DOHH2 (cell line): ENCODE measurements around the gene STIM2.

Experiments
- H3F3A ChIP-seq: fragments of 200-600 bp; sonication (generic), shearing (Covaris generic); 2 replicates; pipeline ENCODE4 v1.6.0; 2016; ENCODE audit warnings: antibody characterized with exemption, mild to moderate bottlenecking; ENCODE audit not compliant: control insufficient read depth, insufficient read depth
- H3K27ac ChIP-seq: fragments of 200-600 bp; sonication (generic); 2 replicates; pipeline ENCODE4 v1.5.1; 2014; ENCODE audit warnings: low read depth, mild to moderate bottlenecking, low read length, moderate library complexity
- H3K27me3 ChIP-seq: fragments of 200-600 bp; sonication (generic); 2 replicates; pipeline ENCODE4 v1.6.1; 2014; ENCODE audit warnings: mild to moderate bottlenecking, low read length, mixed read lengths; ENCODE audit not compliant: control insufficient read depth
- H3K36me3 ChIP-seq: fragments of 200-600 bp; sonication (generic); 2 replicates; pipeline ENCODE4 v1.6.1; 2014; ENCODE audit warnings: mild to moderate bottlenecking, low read length, moderate library complexity, mixed read lengths; ENCODE audit not compliant: control insufficient read depth
- H3K4me1 ChIP-seq: fragments of 200-600 bp; sonication (generic); 2 replicates; pipeline ENCODE4 v1.6.1; 2014; ENCODE audit warnings: mild to moderate bottlenecking, low read length, mixed read lengths; ENCODE audit not compliant: control insufficient read depth
- H3K4me2 ChIP-seq: fragments of 200-600 bp; sonication (generic); 2 replicates; pipeline ENCODE4 v1.6.0; 2014; ENCODE audit warnings: mild to moderate bottlenecking, low read length, moderate library complexity
- H3K4me3 ChIP-seq: fragments of 200-600 bp; sonication (generic); 2 replicates; pipeline ENCODE4 v1.5.1; 2014; ENCODE audit warnings: mild to moderate bottlenecking, low read length, mixed read lengths
- H3K79me2 ChIP-seq: fragments of 200-600 bp; sonication (generic); 2 replicates; pipeline ENCODE4 v1.6.1; 2014; ENCODE audit warnings: mild to moderate bottlenecking, low read length, mixed read lengths; ENCODE audit not compliant: control insufficient read depth
- H3K9me2 ChIP-seq: fragments of 200-600 bp; sonication (generic); replicated peaks from 2 replicates; pipeline ENCODE4 v1.6.1; 2014; ENCODE audit warnings: mild to moderate bottlenecking, low read length, mixed read lengths; ENCODE audit not compliant: control insufficient read depth
- H3K9me3 ChIP-seq: fragments of 200-600 bp; sonication (generic); 2 replicates; pipeline ENCODE4 v1.6.1; 2014; ENCODE audit warnings: antibody characterized with exemption, low read length, mixed read lengths; ENCODE audit not compliant: control insufficient read depth, insufficient read depth
- H4K20me1 ChIP-seq: fragments of 200-600 bp; sonication (generic); 2 replicates; pipeline ENCODE4 v1.6.0; 2014; ENCODE audit warnings: low read depth, mild to moderate bottlenecking, antibody characterized with exemption, low read length, moderate library complexity; ENCODE audit not compliant: control insufficient read depth, insufficient read depth
- EZH2phosphoT487 ChIP-seq: fragments of 200-600 bp; sonication (generic); IDR thresholded peaks from 2 replicates; pipeline ENCODE4 v1.6.1; 2017; ENCODE audit warnings: borderline replicate concordance, mild to moderate bottlenecking, antibody characterized with exemption, low read length, moderate library complexity, mixed read lengths
- TF ChIP-seq, protein P1 (sequence below): fragments of 200-600 bp; sonication (generic); IDR thresholded peaks from one replicate; pipeline ENCODE4 v1.5.1; 2014; ENCODE audit warnings: antibody characterized with exemption, mild to moderate bottlenecking, low read depth, low read length; ENCODE audit not compliant: poor library complexity, severe bottlenecking

Gene STIM2

DNA sequence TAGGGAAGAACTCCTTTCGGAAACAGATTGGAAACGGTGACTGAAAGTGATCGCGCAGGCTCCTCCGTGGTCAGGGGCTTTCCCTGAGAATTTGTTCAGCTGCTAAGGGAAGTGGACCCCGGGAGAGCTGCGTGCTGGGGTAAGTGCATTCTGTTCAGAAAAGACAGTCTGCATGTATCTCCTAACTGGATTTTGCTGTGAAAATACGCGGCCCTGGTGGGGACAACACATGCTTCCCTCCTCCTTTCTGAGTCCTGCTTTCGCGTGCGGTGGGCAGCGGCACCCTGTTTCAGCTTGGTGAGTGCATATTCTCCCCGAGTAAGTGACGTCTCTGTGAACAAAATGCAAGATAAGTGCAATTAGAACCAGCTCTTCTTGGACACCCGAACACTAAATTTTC, 195.6 kb downstream of the STIM2 start:
- Histone ChIP-seq H3K9me3 (no peaks in the 10 kb centered on the region), H3K27ac (no peak overlapping the region), H3K27me3 (no peaks in the 10 kb centered on the region), H3K4me3 (no peak overlapping the region), H3K4me2 (no peak overlapping the region), H3K79me2 (no peaks in the 10 kb centered on the region), H3K36me3 (no peaks in the 10 kb centered on the region), H3K4me1 (no peaks in the 10 kb centered on the region), H4K20me1 (no peaks in the 10 kb centered on the region), H3K9me2 (no peaks in the 10 kb centered on the region), H3F3A (no peaks in the 10 kb centered on the region)
- TF ChIP-seq, protein P1, sequence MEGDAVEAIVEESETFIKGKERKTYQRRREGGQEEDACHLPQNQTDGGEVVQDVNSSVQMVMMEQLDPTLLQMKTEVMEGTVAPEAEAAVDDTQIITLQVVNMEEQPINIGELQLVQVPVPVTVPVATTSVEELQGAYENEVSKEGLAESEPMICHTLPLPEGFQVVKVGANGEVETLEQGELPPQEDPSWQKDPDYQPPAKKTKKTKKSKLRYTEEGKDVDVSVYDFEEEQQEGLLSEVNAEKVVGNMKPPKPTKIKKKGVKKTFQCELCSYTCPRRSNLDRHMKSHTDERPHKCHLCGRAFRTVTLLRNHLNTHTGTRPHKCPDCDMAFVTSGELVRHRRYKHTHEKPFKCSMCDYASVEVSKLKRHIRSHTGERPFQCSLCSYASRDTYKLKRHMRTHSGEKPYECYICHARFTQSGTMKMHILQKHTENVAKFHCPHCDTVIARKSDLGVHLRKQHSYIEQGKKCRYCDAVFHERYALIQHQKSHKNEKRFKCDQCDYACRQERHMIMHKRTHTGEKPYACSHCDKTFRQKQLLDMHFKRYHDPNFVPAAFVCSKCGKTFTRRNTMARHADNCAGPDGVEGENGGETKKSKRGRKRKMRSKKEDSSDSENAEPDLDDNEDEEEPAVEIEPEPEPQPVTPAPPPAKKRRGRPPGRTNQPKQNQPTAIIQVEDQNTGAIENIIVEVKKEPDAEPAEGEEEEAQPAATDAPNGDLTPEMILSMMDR = no peak
- TF ChIP-seq EZH2phosphoT487 = no peak

DNA sequence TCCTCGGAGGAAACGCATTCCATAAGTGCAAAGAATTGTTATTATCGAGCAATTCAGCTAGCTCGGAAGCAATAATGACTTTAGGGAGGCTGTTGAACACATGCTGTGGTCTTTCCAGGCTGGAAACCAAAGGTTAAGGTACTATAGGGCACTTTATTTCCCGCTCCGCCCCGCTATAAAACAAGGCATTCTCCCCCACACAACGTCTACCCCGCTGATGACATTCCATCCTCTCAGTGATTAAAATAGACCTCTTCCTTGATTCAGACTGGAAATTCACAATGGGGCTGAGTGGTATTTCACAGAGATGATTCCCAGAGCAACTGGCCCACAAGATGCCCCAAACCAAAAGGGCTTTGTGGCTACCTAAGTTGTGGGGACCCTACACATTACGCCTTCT, 196.4 kb downstream of the STIM2 start:
- no peaks in the 10 kb centered on the region for H3K4me1 ChIP-seq
- no peaks in the 10 kb centered on the region for H4K20me1 ChIP-seq
- H3K9me3 ChIP-seq = no peaks in the 10 kb centered on the region
- no peaks in the 10 kb centered on the region for H3F3A ChIP-seq
- H3K79me2 ChIP-seq = no peaks in the 10 kb centered on the region
- no peaks in the 10 kb centered on the region for H3K9me2 ChIP-seq
- TF ChIP-seq, protein P1 = no peak
- TF ChIP-seq EZH2phosphoT487 = no peak
- H3K27ac ChIP-seq = no peak overlapping the region
- no peak overlapping the region for H3K4me3 ChIP-seq
- no peaks in the 10 kb centered on the region for H3K36me3 ChIP-seq
- H3K27me3 ChIP-seq = no peaks in the 10 kb centered on the region
- no peak overlapping the region for H3K4me2 ChIP-seq

DNA sequence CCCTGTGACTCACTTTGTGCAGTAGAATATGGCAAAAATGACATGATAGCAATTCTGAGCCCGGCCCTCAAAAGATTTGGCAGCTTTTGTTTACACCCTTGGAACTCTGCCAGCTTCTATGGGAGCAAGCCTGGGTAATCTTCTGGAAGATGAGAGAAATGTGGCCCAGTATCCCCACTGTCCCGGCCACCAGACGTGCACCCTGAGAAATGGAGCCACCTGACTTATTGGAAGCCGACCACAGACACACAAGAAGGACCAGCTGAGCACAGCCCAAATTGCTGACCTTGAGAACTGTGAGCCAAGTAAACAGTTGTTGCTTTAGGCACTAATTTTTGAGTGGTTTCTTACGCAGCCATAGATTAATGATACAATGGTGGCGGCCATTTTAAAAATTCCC, 197.0 kb downstream of the STIM2 start:
- H3K36me3 ChIP-seq = no peaks in the 10 kb centered on the region
- no peaks in the 10 kb centered on the region for H3K9me3 ChIP-seq
- H4K20me1 ChIP-seq = no peaks in the 10 kb centered on the region
- no peaks in the 10 kb centered on the region for H3K4me1 ChIP-seq
- no peak overlapping the region for H3K27ac ChIP-seq
- no peak for TF ChIP-seq EZH2phosphoT487
- TF ChIP-seq, protein P1 = no peak
- no peaks in the 10 kb centered on the region for H3F3A ChIP-seq
- H3K9me2 ChIP-seq = no peaks in the 10 kb centered on the region
- no peaks in the 10 kb centered on the region for H3K27me3 ChIP-seq
- H3K4me3 ChIP-seq = no peak overlapping the region
- H3K79me2 ChIP-seq = no peaks in the 10 kb centered on the region
- H3K4me2 ChIP-seq = no peak overlapping the region

DNA sequence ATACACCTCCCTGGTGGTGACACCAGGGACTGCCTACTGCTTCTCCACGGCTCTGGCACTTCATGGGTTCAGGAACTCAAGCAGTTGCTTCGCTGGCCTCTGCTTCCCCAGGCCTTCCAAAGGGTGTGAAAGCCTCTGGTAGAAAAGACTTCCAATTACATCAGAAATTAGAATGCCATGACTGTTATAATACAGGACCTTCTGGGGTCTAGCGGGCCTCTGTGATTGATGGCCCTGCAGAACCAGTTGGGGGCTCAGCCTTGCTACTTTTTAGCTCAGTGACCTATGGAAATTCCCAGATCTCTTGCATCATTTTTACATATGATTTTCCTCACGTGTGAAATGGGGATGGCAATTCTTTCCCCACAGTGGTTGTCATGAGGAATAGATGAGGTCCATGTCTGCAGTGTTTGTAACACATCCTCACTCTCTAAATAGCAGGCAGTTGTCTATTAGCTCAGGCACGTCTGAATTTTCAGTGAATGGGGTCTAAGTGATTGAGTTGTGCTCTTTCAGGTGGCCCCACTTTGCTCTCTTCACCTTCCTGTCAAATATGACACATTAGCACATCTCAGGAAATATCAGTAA, 198.3 kb downstream of the STIM2 start:
- H3K79me2 ChIP-seq = no peaks in the 10 kb centered on the region
- no peaks in the 10 kb centered on the region for H4K20me1 ChIP-seq
- no peaks in the 10 kb centered on the region for H3K36me3 ChIP-seq
- no peaks in the 10 kb centered on the region for H3F3A ChIP-seq
- H3K4me3 ChIP-seq = no peak overlapping the region
- H3K4me1 ChIP-seq = no peaks in the 10 kb centered on the region
- H3K9me2 ChIP-seq = no peaks in the 10 kb centered on the region
- no peaks in the 10 kb centered on the region for H3K27me3 ChIP-seq
- no peak overlapping the region for H3K27ac ChIP-seq
- TF ChIP-seq, protein P1 = no peak
- no peak for TF ChIP-seq EZH2phosphoT487
- no peak overlapping the region for H3K4me2 ChIP-seq
- H3K9me3 ChIP-seq = no peaks in the 10 kb centered on the region
